ENCODE measurements around the gene ANKS3. TPM values are rescaled to one million over a fixed set of nuclear protein-coding genes. Genes with fewer than 3 reads are reported as not detected.

The ANKS3 gene
- total and polyA plus RNA-seq, 10 of the 15 experiments (the other 5 are each of a cell fraction or from before 2014, with no cell fraction given): 0.29 to 14.2 (median 8.5) TPM

- ChIA-PET CTCF (no interaction called here), POLR2A (no interaction called here), RAD21 (ENCODE audit: unreplicated experiment) (no interaction called here), SMC1A (ENCODE audit: uncharacterized antibody, unreplicated experiment) (no interaction called here)
- H3K4me3 ChIP-seq: no peak overlapping the region
- H3K4me1 ChIP-seq (ENCODE audit: control insufficient read depth, insufficient read depth, low read length): no peaks in the 10 kb centered on the region
- intact Hi-C loops (cut with micrococcal nuclease; ENCODE audit: unreplicated experiment) (no loop called here), in situ Hi-C loops (cut with MboI) (no loop called here)
- H3K36me3 ChIP-seq (ENCODE audit: control insufficient read depth in 2 of 2, insufficient read depth in 2 of 2, low read length in 1 of 2): peaks cover 14 to 18% of the 10 kb centered on the region in 2 experiments
- no peak overlapping the region for H3K9ac ChIP-seq (ENCODE audit: control insufficient read depth, insufficient read depth, low read length)
- peaks cover 4% of the 10 kb centered on the region; the same call in 1 of the 3 replicates for H3K9me3 ChIP-seq (replicated peaks; ENCODE audit: control insufficient read depth, insufficient read depth, low read length)
- ATAC-seq (no peak), DNase-seq (ENCODE audit: low read depth, low spot score) (no peak), FAIRE-seq (no peak)
- H3K79me2 ChIP-seq (ENCODE audit: control insufficient read depth, insufficient read depth, low read length): no peaks in the 10 kb centered on the region
- no TSS peak for BruUV-seq (replicated peaks)
- 97% methylated on average over 6 of the region's 6 CpGs for WGBS (ENCODE audit: insufficient coverage, insufficient replicate concordance, low lambda C conversion rate, missing lambda C conversion rate)
- TF ChIP-seq BCLAF1 (IDR thresholded peaks at IDR 0.05): no peak
- no peak overlapping the region for H2AFZ ChIP-seq (ENCODE audit: control insufficient read depth, low read depth, low read length)
- H4K20me1 ChIP-seq (ENCODE audit: control insufficient read depth, insufficient read depth): no peaks in the 10 kb centered on the region
- H3K27ac ChIP-seq (ENCODE audit: control insufficient read depth, insufficient read depth): no peak overlapping the region
- no peak overlapping the region for H3K4me2 ChIP-seq (ENCODE audit: control insufficient read depth, insufficient read depth)
- no peaks in the 10 kb centered on the region for H3K27me3 ChIP-seq (replicated peaks in 1 of 2; ENCODE audit: control insufficient read depth in 2 of 2, insufficient read depth in 2 of 2, low read length in 1 of 2)
Observed at GRCh38 chr16:4755687-4756086, 21.6 kb upstream of the ANKS3 start.

GRCh38 chr16:4754865-4755264, 20.8 kb upstream of the ANKS3 start:
- peaks cover 11 to 17% of the 10 kb centered on the region in 2 experiments for H3K36me3 ChIP-seq (ENCODE audit: control insufficient read depth in 2 of 2, insufficient read depth in 2 of 2, low read length in 1 of 2)
- no peak overlapping the region for H3K4me2 ChIP-seq (ENCODE audit: control insufficient read depth, insufficient read depth)
- ATAC-seq (no peak), FAIRE-seq (no peak), DNase-seq (ENCODE audit: low read depth, low spot score) (no peak)
- no peaks in the 10 kb centered on the region for H4K20me1 ChIP-seq (ENCODE audit: control insufficient read depth, insufficient read depth)
- no peak overlapping the region for H3K9ac ChIP-seq (ENCODE audit: control insufficient read depth, insufficient read depth, low read length)
- peaks cover 4% of the 10 kb centered on the region; the same call in 1 of the 3 replicates for H3K9me3 ChIP-seq (replicated peaks; ENCODE audit: control insufficient read depth, insufficient read depth, low read length)
- H3K4me1 ChIP-seq (ENCODE audit: control insufficient read depth, insufficient read depth, low read length): peaks cover 2% of the 10 kb centered on the region
- intact Hi-C loops (cut with micrococcal nuclease; ENCODE audit: unreplicated experiment): no loop called here
- in situ Hi-C loops (cut with MboI): no loop called here
- H3K4me3 ChIP-seq: no peak overlapping the region
- H3K79me2 ChIP-seq (ENCODE audit: control insufficient read depth, insufficient read depth, low read length): no peaks in the 10 kb centered on the region
- H2AFZ ChIP-seq (ENCODE audit: control insufficient read depth, low read depth, low read length): no peak overlapping the region
- POLR2A ChIA-PET: no interaction called here
- 98% methylated on average over 4 of the region's 4 CpGs for WGBS (ENCODE audit: insufficient coverage, insufficient replicate concordance, low lambda C conversion rate, missing lambda C conversion rate)
- no peaks in the 10 kb centered on the region for H3K27me3 ChIP-seq (replicated peaks in 1 of 2; ENCODE audit: control insufficient read depth in 2 of 2, insufficient read depth in 2 of 2, low read length in 1 of 2)
- CTCF ChIA-PET: no interaction called here
- no peak overlapping the region for H3K27ac ChIP-seq (ENCODE audit: control insufficient read depth, insufficient read depth)
- no TSS peak for BruUV-seq (replicated peaks)
- RAD21 ChIA-PET (ENCODE audit: unreplicated experiment): no interaction called here
- SMC1A ChIA-PET (ENCODE audit: uncharacterized antibody, unreplicated experiment): no interaction called here
- TF ChIP-seq SP1 (IDR thresholded peaks at IDR 0.05; ENCODE audit: low read depth, low read length) (no peak), CBFB (IDR thresholded peaks at IDR 0.05; ENCODE audit: low read depth) (no peak), SKIL (IDR thresholded peaks at IDR 0.05; ENCODE audit: low read depth, poor library complexity, severe bottlenecking) (no peak), ATF3 (IDR thresholded peaks at IDR 0.05; ENCODE audit: borderline replicate concordance, extremely low read depth, low read depth, low read length) (no peak), CEBPZ (IDR thresholded peaks at IDR 0.05; ENCODE audit: low read depth, low read length) (no peak), TCF7 (IDR thresholded peaks at IDR 0.05; ENCODE audit: borderline replicate concordance) (no peak), FOS (IDR thresholded peaks at IDR 0.05; ENCODE audit: borderline replicate concordance, extremely low read depth, insufficient read length) (no peak), MTA2 (IDR thresholded peaks at IDR 0.05; ENCODE audit: low read depth) (no peak)
